Cortex of kidney (tissue), 1 donor: ENCODE results near the gene ANKFN1.

Experiments
- DNase-seq: peaks from one replicate; lab custom pipeline; 2025; lab: John Stamatoyannopoulos, UW

Gene ANKFN1

GRCh38 chr17:56436142-56436541 lies 282.9 kb downstream of the ANKFN1 start:
- DNase-seq, result no peak

GRCh38 chr17:56440419-56440818 lies 287.1 kb downstream of the ANKFN1 start:
- no peak for DNase-seq

GRCh38 chr17:56441308-56441707 lies 288.0 kb downstream of the ANKFN1 start:
- DNase-seq, result no peak

- no peak for DNase-seq
Observed at GRCh38 chr17:56445692-56446411, 292.6 kb downstream of the ANKFN1 start.

- no peak for DNase-seq
Observed at GRCh38 chr17:56447171-56447570, 293.9 kb downstream of the ANKFN1 start.

- DNase-seq, result no peak
Observed at GRCh38 chr17:56448371-56448770, 295.1 kb downstream of the ANKFN1 start.

GRCh38 chr17:56449176-56449575 lies 295.9 kb downstream of the ANKFN1 start:
- DNase-seq, result no peak

- no peak for DNase-seq
Observed at GRCh38 chr17:56451629-56452028, 298.4 kb downstream of the ANKFN1 start.

- no peak for DNase-seq
Observed at GRCh38 chr17:56452461-56452860, 299.2 kb downstream of the ANKFN1 start.

- DNase-seq, result no peak
Observed at GRCh38 chr17:56457501-56457900, 304.2 kb downstream of the ANKFN1 start.

- DNase-seq, result no peak
Observed at GRCh38 chr17:56465886-56466285, 312.6 kb downstream of the ANKFN1 start.

GRCh38 chr17:56468840-56469239 lies 315.6 kb downstream of the ANKFN1 start:
- no peak for DNase-seq

- DNase-seq, result no peak
Observed at GRCh38 chr17:56471696-56472095, 318.4 kb downstream of the ANKFN1 start.

GRCh38 chr17:56475116-56475515 lies 321.8 kb downstream of the ANKFN1 start:
- DNase-seq, result no peak

GRCh38 chr17:56478836-56479447 lies 325.7 kb downstream of the ANKFN1 start:
- no peak for DNase-seq

- no peak for DNase-seq
Observed at GRCh38 chr17:56480501-56480900, 327.2 kb downstream of the ANKFN1 start.

- DNase-seq, result no peak
Observed at GRCh38 chr17:56481659-56482058, 328.4 kb downstream of the ANKFN1 start.

- DNase-seq, result no peak
Observed at GRCh38 chr17:56482229-56482628, 329.0 kb downstream of the ANKFN1 start.

- DNase-seq, result no peak
Observed at GRCh38 chr17:56486732-56487131, 333.5 kb downstream of the ANKFN1 start.

- no peak for DNase-seq
Observed at GRCh38 chr17:56488800-56489199, 335.5 kb downstream of the ANKFN1 start.

GRCh38 chr17:56489980-56490379 lies 336.7 kb downstream of the ANKFN1 start:
- DNase-seq, result no peak

- DNase-seq, result no peak
Observed at GRCh38 chr17:56495556-56495955, 342.3 kb downstream of the ANKFN1 start.

- DNase-seq, result no peak
Observed at GRCh38 chr17:56497132-56497531, 343.9 kb downstream of the ANKFN1 start.
